ENCODE data around the gene PLEKHM2.

- TF ChIP-seq TEAD4 (IDR thresholded peaks at IDR 0.05): no peak
- TF ChIP-seq REST (IDR thresholded peaks at IDR 0.05; ENCODE audit: low read depth): no peak
- TF ChIP-seq TAF1 (IDR thresholded peaks at IDR 0.05; ENCODE audit: low read depth): no peak
- no peak for TF ChIP-seq YY1 (IDR thresholded peaks at IDR 0.05; ENCODE audit: low read depth)
- no peak for TF ChIP-seq CREB1 (IDR thresholded peaks at IDR 0.05; ENCODE audit: low read depth)
Observed at GRCh38 chr1:15764269-15764764, 80.2 kb downstream of the PLEKHM2 start.
